K562 (cell line): ENCODE measurements around the gene NOLC1. TPM values are rescaled to one million over a fixed set of nuclear protein-coding genes. Genes with fewer than 3 reads are reported as not detected.

Experiments
- DMBX1 ChIP-seq: fragments of 250-450 bp; sonication (Bioruptor Pico); IDR thresholded peaks from 2 replicates; pipeline ENCODE4 v1.8.0; 2022; ENCODE audit warnings: inconsistent platforms, mild to moderate bottlenecking, moderate library complexity, borderline replicate concordance
- FOXK1 ChIP-seq: sonication (generic); formaldehyde crosslinking; IDR thresholded peaks from 2 replicates; pipeline ENCODE4 v1.8.0; 2022; ENCODE audit warnings: missing genetic modification reagents, mild to moderate bottlenecking, borderline replicate concordance
- HCFC1 ChIP-seq: IDR thresholded peaks from 2 replicates; pipeline ENCODE4 v1.6.1; 2012; ENCODE audit warnings: low read depth, low read length, improper control_type of control experiment
- HNRNPH1 ChIP-seq: fragments of 200-400 bp; formaldehyde crosslinking; optimal IDR thresholded peaks from 2 replicates; pipeline ENCODE3; 2017; ENCODE audit warnings: low read depth, mild to moderate bottlenecking, low read length, moderate library complexity
- NBN ChIP-seq: fragments of 450-650 bp; IDR thresholded peaks from 2 replicates; pipeline ENCODE4 v1.6.1; 2016; ENCODE audit warnings: low read depth, mild to moderate bottlenecking
- polyA plus RNA-seq, 8 experiments: library from polyadenylated mRNA; depleted of rRNA in 4 of 8; stranded (reverse) in 5 of 8; unstranded in 3 of 8; fragments of >200 nt; fragmentation: Nextera tagmentation in 2 of 8; fragmentation: Illumina TruSeq in 1 of 8; extraction: Ambion mirVana in 2 of 8; extraction: Trizol in 1 of 8; gene quantifications; 2 replicates each; pipeline versions ENCODE4 v1.2.1 to v1.2.3, GENCODE V29; 2011 to 2014; ENCODE audit warnings: inconsistent platforms in 1 of 8, missing spikeins in 1 of 8
- total RNA-seq, 7 experiments: library from RNA; depleted of rRNA in 6 of 7; stranded (reverse); fragments of >200 nt in 6 of 7; fragmentation: Illumina TruSeq in 2 of 7; extraction: Trizol in 2 of 7; gene quantifications; 2 replicates each; pipeline versions ENCODE4 v1.2.1 to v1.2.3, GENCODE V29; 2011 to 2021; ENCODE audit warnings: low replicate concordance in 1 of 7
- TF ChIP-seq, protein P1 (sequence below): fragments of 450-650 bp; IDR thresholded peaks from 2 replicates; pipeline ENCODE4 v1.6.1; 2018; ENCODE audit not compliant: partially characterized antibody
- TF ChIP-seq, protein P2 (sequence below): sonication (generic); formaldehyde crosslinking; IDR thresholded peaks from 2 replicates; pipeline ENCODE4 v1.8.0; 2023; ENCODE audit warnings: mild to moderate bottlenecking, missing genetic modification reagents
- TF ChIP-seq, protein P3 (sequence below), 2 experiments: fragments of 150-350 bp in 1 of 2; IDR thresholded peaks; 2 replicates each; pipeline ENCODE4 v1.6.1; 2012 to 2016; ENCODE audit warnings: low read depth in 2 of 2, low read length in 2 of 2, mild to moderate bottlenecking in 1 of 2, moderate library complexity in 1 of 2
- TF ChIP-seq, protein P4 (sequence below), 2 experiments: fragments of 450-650 bp; conservative IDR thresholded peaks; 2 replicates each; pipeline ENCODE4 v1.6.1; 2017; ENCODE audit warnings: mild to moderate bottlenecking in 2 of 2, moderate library complexity in 2 of 2

Gene NOLC1
- total and polyA plus RNA-seq, 9 of the 15 experiments (the other 6 are each of a cell fraction or from before 2014, with no cell fraction given) = 102 to 310 (median 165) TPM

DNA sequence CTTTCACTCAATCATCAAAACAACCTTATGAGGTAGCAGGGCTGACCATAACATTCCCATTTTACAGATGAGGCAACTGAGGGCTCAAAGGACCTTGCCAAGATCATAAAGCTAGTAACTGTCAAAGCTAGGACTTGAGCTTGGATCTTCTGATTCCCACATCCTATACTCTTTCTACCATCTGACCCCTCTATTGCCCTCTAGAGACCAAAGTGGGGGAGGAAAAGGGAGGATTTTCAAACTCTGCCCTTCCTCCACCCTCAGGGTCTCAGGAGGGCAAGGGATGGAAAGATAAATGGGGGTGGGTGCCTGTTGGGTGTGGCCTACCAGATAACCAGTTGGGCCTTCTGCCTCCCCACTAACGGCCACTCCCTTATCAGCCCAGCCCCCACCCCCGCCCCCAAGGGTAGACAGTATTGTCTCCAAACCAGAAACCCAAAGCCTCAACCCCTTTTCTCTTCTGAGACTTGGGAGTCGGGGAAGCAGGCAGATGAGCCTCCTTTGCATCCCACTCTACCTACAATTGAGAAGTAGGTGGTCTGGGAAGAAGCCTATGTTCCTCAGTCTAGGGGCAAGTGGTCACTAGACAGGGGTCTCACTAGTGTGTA is 39.9 kb upstream of the NOLC1 start (continued):
- TF ChIP-seq, protein P1, sequence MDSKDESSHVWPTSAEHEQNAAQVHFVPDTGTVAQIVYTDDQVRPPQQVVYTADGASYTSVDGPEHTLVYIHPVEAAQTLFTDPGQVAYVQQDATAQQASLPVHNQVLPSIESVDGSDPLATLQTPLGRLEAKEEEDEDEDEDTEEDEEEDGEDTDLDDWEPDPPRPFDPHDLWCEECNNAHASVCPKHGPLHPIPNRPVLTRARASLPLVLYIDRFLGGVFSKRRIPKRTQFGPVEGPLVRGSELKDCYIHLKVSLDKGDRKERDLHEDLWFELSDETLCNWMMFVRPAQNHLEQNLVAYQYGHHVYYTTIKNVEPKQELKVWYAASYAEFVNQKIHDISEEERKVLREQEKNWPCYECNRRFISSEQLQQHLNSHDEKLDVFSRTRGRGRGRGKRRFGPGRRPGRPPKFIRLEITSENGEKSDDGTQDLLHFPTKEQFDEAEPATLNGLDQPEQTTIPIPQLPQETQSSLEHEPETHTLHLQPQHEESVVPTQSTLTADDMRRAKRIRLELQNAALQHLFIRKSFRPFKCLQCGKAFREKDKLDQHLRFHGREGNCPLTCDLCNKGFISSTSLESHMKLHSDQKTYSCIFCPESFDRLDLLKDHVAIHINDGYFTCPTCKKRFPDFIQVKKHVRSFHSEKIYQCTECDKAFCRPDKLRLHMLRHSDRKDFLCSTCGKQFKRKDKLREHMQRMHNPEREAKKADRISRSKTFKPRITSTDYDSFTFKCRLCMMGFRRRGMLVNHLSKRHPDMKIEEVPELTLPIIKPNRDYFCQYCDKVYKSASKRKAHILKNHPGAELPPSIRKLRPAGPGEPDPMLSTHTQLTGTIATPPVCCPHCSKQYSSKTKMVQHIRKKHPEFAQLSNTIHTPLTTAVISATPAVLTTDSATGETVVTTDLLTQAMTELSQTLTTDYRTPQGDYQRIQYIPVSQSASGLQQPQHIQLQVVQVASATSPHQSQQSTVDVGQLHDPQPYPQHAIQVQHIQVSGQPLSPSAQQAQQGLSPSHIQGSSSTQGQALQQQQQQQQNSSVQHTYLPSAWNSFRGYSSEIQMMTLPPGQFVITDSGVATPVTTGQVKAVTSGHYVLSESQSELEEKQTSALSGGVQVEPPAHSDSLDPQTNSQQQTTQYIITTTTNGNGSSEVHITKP = no peak
- TF ChIP-seq, protein P2, sequence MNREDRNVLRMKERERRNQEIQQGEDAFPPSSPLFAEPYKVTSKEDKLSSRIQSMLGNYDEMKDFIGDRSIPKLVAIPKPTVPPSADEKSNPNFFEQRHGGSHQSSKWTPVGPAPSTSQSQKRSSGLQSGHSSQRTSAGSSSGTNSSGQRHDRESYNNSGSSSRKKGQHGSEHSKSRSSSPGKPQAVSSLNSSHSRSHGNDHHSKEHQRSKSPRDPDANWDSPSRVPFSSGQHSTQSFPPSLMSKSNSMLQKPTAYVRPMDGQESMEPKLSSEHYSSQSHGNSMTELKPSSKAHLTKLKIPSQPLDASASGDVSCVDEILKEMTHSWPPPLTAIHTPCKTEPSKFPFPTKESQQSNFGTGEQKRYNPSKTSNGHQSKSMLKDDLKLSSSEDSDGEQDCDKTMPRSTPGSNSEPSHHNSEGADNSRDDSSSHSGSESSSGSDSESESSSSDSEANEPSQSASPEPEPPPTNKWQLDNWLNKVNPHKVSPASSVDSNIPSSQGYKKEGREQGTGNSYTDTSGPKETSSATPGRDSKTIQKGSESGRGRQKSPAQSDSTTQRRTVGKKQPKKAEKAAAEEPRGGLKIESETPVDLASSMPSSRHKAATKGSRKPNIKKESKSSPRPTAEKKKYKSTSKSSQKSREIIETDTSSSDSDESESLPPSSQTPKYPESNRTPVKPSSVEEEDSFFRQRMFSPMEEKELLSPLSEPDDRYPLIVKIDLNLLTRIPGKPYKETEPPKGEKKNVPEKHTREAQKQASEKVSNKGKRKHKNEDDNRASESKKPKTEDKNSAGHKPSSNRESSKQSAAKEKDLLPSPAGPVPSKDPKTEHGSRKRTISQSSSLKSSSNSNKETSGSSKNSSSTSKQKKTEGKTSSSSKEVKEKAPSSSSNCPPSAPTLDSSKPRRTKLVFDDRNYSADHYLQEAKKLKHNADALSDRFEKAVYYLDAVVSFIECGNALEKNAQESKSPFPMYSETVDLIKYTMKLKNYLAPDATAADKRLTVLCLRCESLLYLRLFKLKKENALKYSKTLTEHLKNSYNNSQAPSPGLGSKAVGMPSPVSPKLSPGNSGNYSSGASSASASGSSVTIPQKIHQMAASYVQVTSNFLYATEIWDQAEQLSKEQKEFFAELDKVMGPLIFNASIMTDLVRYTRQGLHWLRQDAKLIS (CRISPR knock-in tag) = no peak
- TF ChIP-seq HNRNPH1 = no peak
- TF ChIP-seq, protein P3, sequence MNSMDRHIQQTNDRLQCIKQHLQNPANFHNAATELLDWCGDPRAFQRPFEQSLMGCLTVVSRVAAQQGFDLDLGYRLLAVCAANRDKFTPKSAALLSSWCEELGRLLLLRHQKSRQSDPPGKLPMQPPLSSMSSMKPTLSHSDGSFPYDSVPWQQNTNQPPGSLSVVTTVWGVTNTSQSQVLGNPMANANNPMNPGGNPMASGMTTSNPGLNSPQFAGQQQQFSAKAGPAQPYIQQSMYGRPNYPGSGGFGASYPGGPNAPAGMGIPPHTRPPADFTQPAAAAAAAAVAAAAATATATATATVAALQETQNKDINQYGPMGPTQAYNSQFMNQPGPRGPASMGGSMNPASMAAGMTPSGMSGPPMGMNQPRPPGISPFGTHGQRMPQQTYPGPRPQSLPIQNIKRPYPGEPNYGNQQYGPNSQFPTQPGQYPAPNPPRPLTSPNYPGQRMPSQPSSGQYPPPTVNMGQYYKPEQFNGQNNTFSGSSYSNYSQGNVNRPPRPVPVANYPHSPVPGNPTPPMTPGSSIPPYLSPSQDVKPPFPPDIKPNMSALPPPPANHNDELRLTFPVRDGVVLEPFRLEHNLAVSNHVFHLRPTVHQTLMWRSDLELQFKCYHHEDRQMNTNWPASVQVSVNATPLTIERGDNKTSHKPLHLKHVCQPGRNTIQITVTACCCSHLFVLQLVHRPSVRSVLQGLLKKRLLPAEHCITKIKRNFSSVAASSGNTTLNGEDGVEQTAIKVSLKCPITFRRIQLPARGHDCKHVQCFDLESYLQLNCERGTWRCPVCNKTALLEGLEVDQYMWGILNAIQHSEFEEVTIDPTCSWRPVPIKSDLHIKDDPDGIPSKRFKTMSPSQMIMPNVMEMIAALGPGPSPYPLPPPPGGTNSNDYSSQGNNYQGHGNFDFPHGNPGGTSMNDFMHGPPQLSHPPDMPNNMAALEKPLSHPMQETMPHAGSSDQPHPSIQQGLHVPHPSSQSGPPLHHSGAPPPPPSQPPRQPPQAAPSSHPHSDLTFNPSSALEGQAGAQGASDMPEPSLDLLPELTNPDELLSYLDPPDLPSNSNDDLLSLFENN (IDR thresholded peaks at IDR 0.05; ENCODE audit: low read depth in 2 of 2, low read length in 2 of 2) = peak in 1 of 2 experiments; percentile 76; a peak in 2 of 4 replicates
- TF ChIP-seq HCFC1 = no peak
- TF ChIP-seq, protein P4, sequence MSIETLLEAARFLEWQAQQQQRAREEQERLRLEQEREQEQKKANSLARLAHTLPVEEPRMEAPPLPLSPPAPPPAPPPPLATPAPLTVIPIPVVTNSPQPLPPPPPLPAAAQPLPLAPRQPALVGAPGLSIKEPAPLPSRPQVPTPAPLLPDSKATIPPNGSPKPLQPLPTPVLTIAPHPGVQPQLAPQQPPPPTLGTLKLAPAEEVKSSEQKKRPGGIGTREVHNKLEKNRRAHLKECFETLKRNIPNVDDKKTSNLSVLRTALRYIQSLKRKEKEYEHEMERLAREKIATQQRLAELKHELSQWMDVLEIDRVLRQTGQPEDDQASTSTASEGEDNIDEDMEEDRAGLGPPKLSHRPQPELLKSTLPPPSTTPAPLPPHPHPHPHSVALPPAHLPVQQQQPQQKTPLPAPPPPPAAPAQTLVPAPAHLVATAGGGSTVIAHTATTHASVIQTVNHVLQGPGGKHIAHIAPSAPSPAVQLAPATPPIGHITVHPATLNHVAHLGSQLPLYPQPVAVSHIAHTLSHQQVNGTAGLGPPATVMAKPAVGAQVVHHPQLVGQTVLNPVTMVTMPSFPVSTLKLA (conservative IDR thresholded peaks at IDR 0.05) = peak; percentile 43 to 66
- TF ChIP-seq DMBX1 (CRISPR knock-in tag) = no peak
- no peak for TF ChIP-seq FOXK1 (CRISPR knock-in tag)
- TF ChIP-seq NBN = peak; percentile 80
